Germinal center (tissue), 1 donor: ENCODE measurements around the gene MFSD1.

Experiments
- DNase-seq: peaks from one replicate; pipeline ENCODE4 v3.0.0; 2012; ENCODE audit warnings: mixed read lengths, low spot score

The MFSD1 gene

GRCh38 chr3:158819282-158819681 lies 17.4 kb downstream of the MFSD1 start:
- DNase-seq, result no peak

GRCh38 chr3:158820521-158820920 lies 18.7 kb downstream of the MFSD1 start:
- DNase-seq, result no peak

- DNase-seq, result no peak
Measured at GRCh38 chr3:158821847-158822246, 20.0 kb downstream of the MFSD1 start.

- no peak for DNase-seq
Measured at GRCh38 chr3:158823426-158823825, 21.6 kb downstream of the MFSD1 start.

- no peak for DNase-seq
Measured at GRCh38 chr3:158827773-158828172, 25.9 kb downstream of the MFSD1 start.

- DNase-seq, result no peak
Measured at GRCh38 chr3:158830391-158830790, 28.5 kb downstream of the MFSD1 start.

GRCh38 chr3:158831861-158832260 lies 30.0 kb downstream of the MFSD1 start:
- DNase-seq, result no peak

- no peak for DNase-seq
Measured at GRCh38 chr3:158835631-158836030, 33.8 kb downstream of the MFSD1 start.

- no peak for DNase-seq
Measured at GRCh38 chr3:158836312-158836711, 34.5 kb downstream of the MFSD1 start.

- DNase-seq, result no peak
Measured at GRCh38 chr3:158837240-158837639, 35.4 kb downstream of the MFSD1 start.

GRCh38 chr3:158839966-158840365 lies 38.1 kb downstream of the MFSD1 start:
- no peak for DNase-seq

- DNase-seq, result no peak
Measured at GRCh38 chr3:158841387-158841786, 39.5 kb downstream of the MFSD1 start.

GRCh38 chr3:158842976-158843375 lies 41.1 kb downstream of the MFSD1 start:
- DNase-seq, result no peak

- peak; percentile 56 for DNase-seq
Measured at GRCh38 chr3:158845765-158846350, 44.0 kb downstream of the MFSD1 start.

GRCh38 chr3:158846803-158847451 lies 45.1 kb downstream of the MFSD1 start:
- no peak for DNase-seq

- no peak for DNase-seq
Measured at GRCh38 chr3:158847452-158847821, 45.6 kb downstream of the MFSD1 start.

- DNase-seq, result no peak
Measured at GRCh38 chr3:158847885-158848284, 46.0 kb downstream of the MFSD1 start.

- DNase-seq, result no peak
Measured at GRCh38 chr3:158849757-158850156, 47.9 kb downstream of the MFSD1 start.

GRCh38 chr3:158859362-158859761 lies 57.5 kb downstream of the MFSD1 start:
- no peak for DNase-seq

- no peak for DNase-seq
Measured at GRCh38 chr3:158863247-158863646, 61.4 kb downstream of the MFSD1 start.

- DNase-seq, result no peak
Measured at GRCh38 chr3:158864492-158864891, 62.6 kb downstream of the MFSD1 start.

- no peak for DNase-seq
Measured at GRCh38 chr3:158875700-158876099, 73.8 kb downstream of the MFSD1 start.
